Endothelial cell (in vitro differentiated cells): ENCODE results near the gene RSPO1. TPM values are rescaled to one million over a fixed set of nuclear protein-coding genes. Genes with fewer than 3 reads are reported as not detected.

Experiments
- total RNA-seq: library from RNA; stranded (reverse); fragmentation: NEBNext Ultra II Directional; extraction: Animal tissue kit (Norgen Biotek cat#: 25700); gene quantifications from one replicate; pipeline ENCODE4 v1.2.1, GENCODE V29; 2021; ENCODE audit not compliant: unreplicated experiment

Gene RSPO1
- total RNA-seq, 1 donor from 2014 or later = not detected

Other genes with a start within 250 kb of the RSPO1 start
- gene ZC3H12A, start 160.3 kb downstream of the RSPO1 start, total RNA-seq = 5.4 TPM
- gene MEAF6, start 120.1 kb downstream of the RSPO1 start, total RNA-seq = 50.6 TPM
- 21.4 TPM for gene SNIP1, start 80.6 kb downstream of the RSPO1 start, total RNA-seq
- gene DNALI1, start 78.0 kb downstream of the RSPO1 start, total RNA-seq = 13.0 TPM
- 38.9 TPM for gene GNL2, start 39.0 kb downstream of the RSPO1 start, total RNA-seq
- 7.8 TPM for gene CDCA8, start 57.6 kb upstream of the RSPO1 start, total RNA-seq
- 0.13 TPM for gene EPHA10, start 130.2 kb upstream of the RSPO1 start, total RNA-seq
- 0.36 TPM for gene MANEAL, start 159.0 kb upstream of the RSPO1 start, total RNA-seq
- 29.4 TPM for gene C1orf122, start 172.9 kb upstream of the RSPO1 start, total RNA-seq
- gene YRDC, start 173.3 kb upstream of the RSPO1 start, total RNA-seq = 11.9 TPM
- 10.1 TPM for gene MTF1, start 224.7 kb upstream of the RSPO1 start, total RNA-seq